AG09309 (cell line): ENCODE results near the gene FLVCR1.
"Not testable (repeated sequence)": the region's sequence is repeated elsewhere in the genome, so short reads cannot be mapped to it uniquely, and the experiment has no call there.

Source experiments
- DNase-seq: peaks from one replicate; pipeline ENCODE4 v3.0.0-alpha.2; 2010; ENCODE audit warnings: low read depth
- H3K4me3 ChIP-seq: 2 replicates; pipeline ENCODE4 v1.5.1; 2011; ENCODE audit warnings: mild to moderate bottlenecking, low read depth, low read length, moderate library complexity; ENCODE audit not compliant: control insufficient read depth
- CTCF ChIP-seq: IDR thresholded peaks from 2 replicates; pipeline ENCODE4 v1.5.1; 2011; ENCODE audit warnings: mild to moderate bottlenecking, low read depth, low read length, inconsistent platforms; ENCODE audit not compliant: insufficient read depth, control insufficient read depth; ENCODE audit errors: missing control alignments

Gene FLVCR1

GRCh38 chr1:212838145-212838544, 19.9 kb upstream of the FLVCR1 start:
- no peak for DNase-seq
- TF ChIP-seq CTCF: no peak
- no peak overlapping the region for H3K4me3 ChIP-seq

- not testable (repeated sequence) for DNase-seq, H3K4me3 ChIP-seq
Observed at GRCh38 chr1:212844521-212844920, 13.6 kb upstream of the FLVCR1 start.

GRCh38 chr1:212847549-212847948, 10.5 kb upstream of the FLVCR1 start, which contains the start of gene SPATA45:
Gene SPATA45 (minus strand): TSS chr1:212847649. CDS start chr1:212836149, 11,500 bp downstream.
- no peak for DNase-seq
- no peak within 1 kb of the TSS for H3K4me3 ChIP-seq
- no peak for TF ChIP-seq CTCF

GRCh38 chr1:212852105-212852688, 5.9 kb upstream of the FLVCR1 start:
- H3K4me3 ChIP-seq: no peak overlapping the region
- TF ChIP-seq CTCF: no peak
- DNase-seq: no peak

GRCh38 chr1:212853658-212854057, 4.4 kb upstream of the FLVCR1 start:
- H3K4me3 ChIP-seq: no peak overlapping the region
- TF ChIP-seq CTCF: no peak
- DNase-seq: no peak

GRCh38 chr1:212856755-212857154, 1.3 kb upstream of the FLVCR1 start:
- no peak overlapping the region for H3K4me3 ChIP-seq
- no peak for TF ChIP-seq CTCF
- no peak for DNase-seq

- TF ChIP-seq CTCF: no peak
- DNase-seq: no peak
- peak overlapping the region; percentile 73 for H3K4me3 ChIP-seq
Observed at GRCh38 chr1:212858461-212859265, 588 bp downstream of the FLVCR1 start.
